HL-60 (cell line): ENCODE results near the gene TOP1.

Source experiments
- CTCF ChIP-seq: IDR thresholded peaks from one replicate; pipeline ENCODE4 v1.5.1; 2011; ENCODE audit warnings: low read length, control low read depth, inconsistent platforms; ENCODE audit not compliant: insufficient read depth
- GABPA ChIP-seq: IDR thresholded peaks from 2 replicates; pipeline ENCODE4 v1.6.1; 2012; ENCODE audit warnings: low read depth
- POLR2AphosphoS5 ChIP-seq: IDR thresholded peaks from 2 replicates; pipeline ENCODE4 v1.6.1; 2012; ENCODE audit warnings: low read depth
- REST ChIP-seq: IDR thresholded peaks from 2 replicates; pipeline ENCODE4 v1.6.1; 2012; ENCODE audit warnings: low read depth; ENCODE audit not compliant: insufficient replicate concordance

- TF ChIP-seq POLR2AphosphoS5 (no peak), CTCF (no peak), REST (no peak), GABPA (no peak)
Observed at GRCh38 chr20:41111578-41111951, 82.9 kb downstream of the TOP1 start.
